SK-N-SH (cell line): Measurements from ENCODE around the gene ZDHHC19. TPM values are rescaled to one million over a fixed set of nuclear protein-coding genes. Genes with fewer than 3 reads are reported as not detected.
A peak's percentile ranks its signal among the peaks of the same experiment; 100 is the strongest.

Experiments
- CTCF ChIA-PET: fragments of 300-600, 350-600 bp; formaldehyde crosslinking; extraction: SDS; loops from one replicate; lab custom pipeline; 2021; lab: Yijun Ruan, JAX
- POLR2A ChIA-PET: fragments of 350-600 bp; sonication (Branson Sonifier 250); formaldehyde crosslinking; extraction: SDS; loops from one replicate; lab custom pipeline; 2020; ENCODE audit warnings: antibody characterized with exemption, inconsistent platforms; lab: Yijun Ruan, JAX
- DNase-seq: peaks from one replicate; pipeline ENCODE4 v3.0.0; 2012
- H2AFZ ChIP-seq: fragments of 200-600 bp; sonication (generic); 2 replicates; pipeline ENCODE4 v1.8.1; 2016; ENCODE audit warnings: antibody characterized with exemption, mild to moderate bottlenecking, low read depth
- H3F3A ChIP-seq: fragments of 200-600 bp; sonication (generic); replicated peaks from 2 replicates; pipeline ENCODE3; 2016; ENCODE audit warnings: antibody characterized with exemption, mild to moderate bottlenecking; ENCODE audit not compliant: insufficient read depth
- H3K27ac ChIP-seq, 2 experiments: fragments of 200-500 bp in 1 of 2; fragments of 200-600 bp in 1 of 2; sonication (Bioruptor generic) in 1 of 2; sonication (generic), shearing (Covaris generic) in 1 of 2; 2 replicates each; pipeline versions ENCODE4 v1.5.1 to v1.6.1; 2014 to 2016; ENCODE audit warnings: low read depth in 2 of 2, inconsistent platforms in 1 of 2, low read length in 1 of 2, mild to moderate bottlenecking in 1 of 2, mixed read lengths in 1 of 2
- H3K27me3 ChIP-seq: fragments of 200-600 bp; sonication (generic), shearing (Covaris generic); 2 replicates; pipeline ENCODE4 v1.6.1; 2016; ENCODE audit warnings: mixed run types; ENCODE audit not compliant: insufficient read depth
- H3K36me3 ChIP-seq, 2 experiments: fragments of 200-500 bp in 1 of 2; fragments of 200-600 bp in 1 of 2; sonication (Bioruptor generic) in 1 of 2; sonication (generic) in 1 of 2; replicated peaks in 1 of 2; 2 replicates each; pipeline versions ENCODE3 to v1.5.1; 2014 to 2016; ENCODE audit warnings: low read length in 1 of 2, mild to moderate bottlenecking in 1 of 2; ENCODE audit not compliant: insufficient read depth in 2 of 2, control insufficient read depth in 1 of 2
- H3K4me1 ChIP-seq, 2 experiments: fragments of 200-500 bp in 1 of 2; fragments of 200-600 bp in 1 of 2; sonication (Bioruptor generic) in 1 of 2; sonication (generic), shearing (Covaris generic) in 1 of 2; 2 replicates each; pipeline versions ENCODE4 v1.5.1 to v1.6.1; 2014 to 2016; ENCODE audit warnings: low read depth in 1 of 2, low read length in 1 of 2, mixed run types in 1 of 2; ENCODE audit not compliant: insufficient read depth in 2 of 2, control insufficient read depth in 1 of 2
- H3K4me2 ChIP-seq: fragments of 200-600 bp; sonication (generic), shearing (Covaris generic); 2 replicates; pipeline ENCODE4 v1.6.1; 2017; ENCODE audit warnings: mixed run types
- H3K4me3 ChIP-seq, 2 experiments: fragments of 200-500 bp in 1 of 2; fragments of 200-600 bp in 1 of 2; sonication (Bioruptor generic) in 1 of 2; sonication (generic), shearing (Covaris generic) in 1 of 2; 2 replicates each; pipeline versions ENCODE4 v1.5.1 to v1.8.1; 2014 to 2016; ENCODE audit warnings: low read depth in 2 of 2, inconsistent platforms in 1 of 2, low read length in 1 of 2, mild to moderate bottlenecking in 1 of 2, mixed read lengths in 1 of 2, moderate library complexity in 1 of 2
- H3K79me2 ChIP-seq: fragments of 200-600 bp; sonication (generic); 2 replicates; pipeline ENCODE4 v1.8.1; 2017; ENCODE audit warnings: mild to moderate bottlenecking; ENCODE audit not compliant: insufficient read depth
- H3K9ac ChIP-seq: fragments of 200-600 bp; sonication (generic); 2 replicates; pipeline ENCODE4 v1.6.1; 2017; ENCODE audit warnings: mixed run types
- H3K9me2 ChIP-seq: fragments of 200-600 bp; sonication (generic); 2 replicates; pipeline ENCODE4 v1.6.1; 2017; ENCODE audit warnings: mixed run types
- H3K9me3 ChIP-seq: fragments of 200-600 bp; sonication (generic); 2 replicates; pipeline ENCODE4 v1.6.1; 2017; ENCODE audit warnings: mixed run types, mild to moderate bottlenecking, moderate library complexity
- H4K20me1 ChIP-seq: fragments of 200-600 bp; sonication (generic); 2 replicates; pipeline ENCODE4 v1.6.1; 2017; ENCODE audit warnings: mild to moderate bottlenecking, mixed run types; ENCODE audit not compliant: insufficient read depth
- EP300 ChIP-seq, 2 experiments: IDR thresholded peaks; 2 replicates each; pipeline versions ENCODE4 v1.4.0 to v1.6.1; 2012; ENCODE audit warnings: borderline replicate concordance in 1 of 2, low read depth in 1 of 2, low read length in 1 of 2
- EZH2phosphoT487 ChIP-seq: fragments of 200-600 bp; sonication (generic); IDR thresholded peaks from 2 replicates; pipeline ENCODE4 v1.6.1; 2017; ENCODE audit warnings: low read depth, mixed run types, mild to moderate bottlenecking, antibody characterized with exemption, moderate library complexity, borderline replicate concordance
- FOSL2 ChIP-seq: IDR thresholded peaks from 2 replicates; pipeline ENCODE4 v1.4.0; 2012; ENCODE audit warnings: low read depth, mild to moderate bottlenecking, moderate library complexity, borderline replicate concordance
- FOXM1 ChIP-seq: IDR thresholded peaks from 2 replicates; pipeline ENCODE4 v1.4.0; 2012; ENCODE audit warnings: low read depth, mild to moderate bottlenecking
- JUND ChIP-seq: IDR thresholded peaks from 2 replicates; pipeline ENCODE4 v1.4.0; 2012
- NFIC ChIP-seq: IDR thresholded peaks from 2 replicates; pipeline ENCODE4 v1.4.0; 2012; ENCODE audit warnings: borderline replicate concordance
- POLR2AphosphoS5 ChIP-seq: IDR thresholded peaks from 2 replicates; pipeline ENCODE4 v1.6.1; 2012; ENCODE audit warnings: low read depth, low read length
- RCOR1 ChIP-seq: fragments of 150-350 bp; IDR thresholded peaks from 2 replicates; pipeline ENCODE4 v1.6.1; 2017; ENCODE audit warnings: antibody characterized with exemption, low read length
- RFX5 ChIP-seq: IDR thresholded peaks from 2 replicates; pipeline ENCODE4 v1.6.1; 2012; ENCODE audit warnings: mild to moderate bottlenecking, improper control_type of control experiment, low read length
- SIN3A ChIP-seq: IDR thresholded peaks from 2 replicates; pipeline ENCODE4 v1.6.1; 2012; ENCODE audit warnings: low read depth, mild to moderate bottlenecking, low read length, moderate library complexity, borderline replicate concordance
- WGBS: methylation state at CpG from one replicate; pipeline ENCODE4 v1.1.6; 2017; ENCODE audit warnings: low lambda C conversion rate; 5-methylcytosine and 5-hydroxymethylcytosine counted together
- polyA plus RNA-seq, 3 experiments: library from polyadenylated mRNA; depleted of rRNA; stranded (reverse); fragments of >200 nt; gene quantifications; 2 replicates each; pipeline ENCODE4 v1.2.3, GENCODE V29; 2012
- TF ChIP-seq, protein P1 (sequence below): fragments of 200-600 bp; sonication (generic); IDR thresholded peaks from 2 replicates; pipeline ENCODE4 v1.6.1; 2017; ENCODE audit warnings: antibody characterized with exemption, mild to moderate bottlenecking, moderate library complexity
- TF ChIP-seq, protein P2 (sequence below): IDR thresholded peaks from 2 replicates; pipeline ENCODE4 v1.6.1; 2012; ENCODE audit warnings: mild to moderate bottlenecking, low read depth, low read length, moderate library complexity
- TF ChIP-seq, protein P3 (sequence below): fragments of 150-350 bp; IDR thresholded peaks from 2 replicates; pipeline ENCODE4 v1.6.1; 2016; ENCODE audit warnings: mild to moderate bottlenecking, low read depth, low read length
- TF ChIP-seq, protein P4 (sequence below): IDR thresholded peaks from 2 replicates; pipeline ENCODE4 v1.4.0; 2012; ENCODE audit warnings: low read depth, borderline replicate concordance

Gene ZDHHC19
- polyA plus RNA-seq, 1 of the 3 experiments (the other 2 are of a cell fraction), result not detected

DNA sequence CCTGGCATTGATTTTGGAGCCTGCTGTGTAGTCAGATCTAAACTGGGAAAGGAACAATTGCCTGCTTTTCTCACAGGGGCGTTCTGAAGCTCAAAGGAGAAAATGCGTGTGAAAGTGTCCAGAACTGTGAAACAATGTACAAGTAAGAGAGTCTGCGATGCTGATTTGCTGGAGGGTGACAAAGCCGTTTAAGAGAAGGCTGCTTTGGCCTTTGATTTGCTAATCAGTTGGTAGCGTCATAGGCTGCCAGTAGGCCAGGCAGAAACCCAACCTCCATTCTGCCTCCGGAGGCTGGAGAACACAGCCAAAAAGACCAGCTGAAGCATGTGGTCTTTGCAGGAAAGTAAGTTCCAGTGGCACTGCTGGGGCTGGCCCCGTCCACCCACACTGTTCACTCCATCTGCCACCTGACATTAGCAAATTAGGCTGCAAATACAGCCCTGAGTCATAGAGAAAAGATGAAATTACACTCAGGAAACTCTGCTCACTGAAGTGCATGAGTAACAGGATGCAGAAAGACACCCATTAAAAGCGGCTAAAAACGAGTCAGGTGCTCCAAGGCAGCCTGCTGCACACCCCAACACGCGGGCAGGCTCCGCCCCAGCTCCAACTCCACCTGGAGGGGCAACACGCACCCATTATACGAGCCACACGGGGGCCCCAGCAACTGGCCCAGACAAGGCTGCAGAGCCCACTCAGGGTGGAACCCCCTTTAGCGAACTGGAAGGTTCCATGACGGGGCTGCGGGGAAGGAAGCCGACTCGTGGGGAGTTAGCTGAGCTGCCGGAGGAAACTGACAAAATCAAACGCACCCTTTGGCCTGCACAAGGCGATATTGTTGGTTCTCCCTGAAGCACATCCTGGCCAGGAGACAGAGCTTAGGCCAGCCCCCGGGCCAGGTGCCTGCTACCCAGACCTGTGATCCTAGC lies 31.6 kb downstream of the ZDHHC19 start:
- H4K20me1 ChIP-seq, result no peaks in the 10 kb centered on the region
- H3K79me2 ChIP-seq, result no peaks in the 10 kb centered on the region
- H3K9me3 ChIP-seq, result no peaks in the 10 kb centered on the region
- no peaks in the 10 kb centered on the region for H3K27me3 ChIP-seq
- no peak overlapping the region for H3K4me3 ChIP-seq
- no peaks in the 10 kb centered on the region for H3K9me2 ChIP-seq
- no peak overlapping the region for H3K27ac ChIP-seq
- H2AFZ ChIP-seq, result no peak overlapping the region
- no peak overlapping the region for H3K4me2 ChIP-seq
- ChIA-PET POLR2A (no interaction called here), CTCF (interaction anchor here (0.6 to 1.8 kb wide), 7 partner anchors 8 to 106 kb away, joined by 3 to 4 read pairs (median 3); no protein-coding TSS in a partner anchor)
- H3F3A ChIP-seq, result no peaks in the 10 kb centered on the region
- peak; percentile 36 for DNase-seq
- no peaks in the 10 kb centered on the region for H3K36me3 ChIP-seq
- WGBS, result 66% methylated on average over 20 of the region's 24 CpGs
- no peak for TF ChIP-seq JUND
- no peak for TF ChIP-seq FOXM1
- TF ChIP-seq, protein P1, sequence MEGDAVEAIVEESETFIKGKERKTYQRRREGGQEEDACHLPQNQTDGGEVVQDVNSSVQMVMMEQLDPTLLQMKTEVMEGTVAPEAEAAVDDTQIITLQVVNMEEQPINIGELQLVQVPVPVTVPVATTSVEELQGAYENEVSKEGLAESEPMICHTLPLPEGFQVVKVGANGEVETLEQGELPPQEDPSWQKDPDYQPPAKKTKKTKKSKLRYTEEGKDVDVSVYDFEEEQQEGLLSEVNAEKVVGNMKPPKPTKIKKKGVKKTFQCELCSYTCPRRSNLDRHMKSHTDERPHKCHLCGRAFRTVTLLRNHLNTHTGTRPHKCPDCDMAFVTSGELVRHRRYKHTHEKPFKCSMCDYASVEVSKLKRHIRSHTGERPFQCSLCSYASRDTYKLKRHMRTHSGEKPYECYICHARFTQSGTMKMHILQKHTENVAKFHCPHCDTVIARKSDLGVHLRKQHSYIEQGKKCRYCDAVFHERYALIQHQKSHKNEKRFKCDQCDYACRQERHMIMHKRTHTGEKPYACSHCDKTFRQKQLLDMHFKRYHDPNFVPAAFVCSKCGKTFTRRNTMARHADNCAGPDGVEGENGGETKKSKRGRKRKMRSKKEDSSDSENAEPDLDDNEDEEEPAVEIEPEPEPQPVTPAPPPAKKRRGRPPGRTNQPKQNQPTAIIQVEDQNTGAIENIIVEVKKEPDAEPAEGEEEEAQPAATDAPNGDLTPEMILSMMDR, result no peak
- no peak for TF ChIP-seq NFIC
- no peak for TF ChIP-seq EZH2phosphoT487
- TF ChIP-seq, protein P2, sequence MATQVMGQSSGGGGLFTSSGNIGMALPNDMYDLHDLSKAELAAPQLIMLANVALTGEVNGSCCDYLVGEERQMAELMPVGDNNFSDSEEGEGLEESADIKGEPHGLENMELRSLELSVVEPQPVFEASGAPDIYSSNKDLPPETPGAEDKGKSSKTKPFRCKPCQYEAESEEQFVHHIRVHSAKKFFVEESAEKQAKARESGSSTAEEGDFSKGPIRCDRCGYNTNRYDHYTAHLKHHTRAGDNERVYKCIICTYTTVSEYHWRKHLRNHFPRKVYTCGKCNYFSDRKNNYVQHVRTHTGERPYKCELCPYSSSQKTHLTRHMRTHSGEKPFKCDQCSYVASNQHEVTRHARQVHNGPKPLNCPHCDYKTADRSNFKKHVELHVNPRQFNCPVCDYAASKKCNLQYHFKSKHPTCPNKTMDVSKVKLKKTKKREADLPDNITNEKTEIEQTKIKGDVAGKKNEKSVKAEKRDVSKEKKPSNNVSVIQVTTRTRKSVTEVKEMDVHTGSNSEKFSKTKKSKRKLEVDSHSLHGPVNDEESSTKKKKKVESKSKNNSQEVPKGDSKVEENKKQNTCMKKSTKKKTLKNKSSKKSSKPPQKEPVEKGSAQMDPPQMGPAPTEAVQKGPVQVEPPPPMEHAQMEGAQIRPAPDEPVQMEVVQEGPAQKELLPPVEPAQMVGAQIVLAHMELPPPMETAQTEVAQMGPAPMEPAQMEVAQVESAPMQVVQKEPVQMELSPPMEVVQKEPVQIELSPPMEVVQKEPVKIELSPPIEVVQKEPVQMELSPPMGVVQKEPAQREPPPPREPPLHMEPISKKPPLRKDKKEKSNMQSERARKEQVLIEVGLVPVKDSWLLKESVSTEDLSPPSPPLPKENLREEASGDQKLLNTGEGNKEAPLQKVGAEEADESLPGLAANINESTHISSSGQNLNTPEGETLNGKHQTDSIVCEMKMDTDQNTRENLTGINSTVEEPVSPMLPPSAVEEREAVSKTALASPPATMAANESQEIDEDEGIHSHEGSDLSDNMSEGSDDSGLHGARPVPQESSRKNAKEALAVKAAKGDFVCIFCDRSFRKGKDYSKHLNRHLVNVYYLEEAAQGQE, result no peak
- no peak for TF ChIP-seq RCOR1
- TF ChIP-seq SIN3A, result no peak
- no peak for TF ChIP-seq POLR2AphosphoS5
- no peak for TF ChIP-seq RFX5
- TF ChIP-seq, protein P3, sequence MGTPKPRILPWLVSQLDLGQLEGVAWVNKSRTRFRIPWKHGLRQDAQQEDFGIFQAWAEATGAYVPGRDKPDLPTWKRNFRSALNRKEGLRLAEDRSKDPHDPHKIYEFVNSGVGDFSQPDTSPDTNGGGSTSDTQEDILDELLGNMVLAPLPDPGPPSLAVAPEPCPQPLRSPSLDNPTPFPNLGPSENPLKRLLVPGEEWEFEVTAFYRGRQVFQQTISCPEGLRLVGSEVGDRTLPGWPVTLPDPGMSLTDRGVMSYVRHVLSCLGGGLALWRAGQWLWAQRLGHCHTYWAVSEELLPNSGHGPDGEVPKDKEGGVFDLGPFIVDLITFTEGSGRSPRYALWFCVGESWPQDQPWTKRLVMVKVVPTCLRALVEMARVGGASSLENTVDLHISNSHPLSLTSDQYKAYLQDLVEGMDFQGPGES, result no peak
- TF ChIP-seq, protein P4, sequence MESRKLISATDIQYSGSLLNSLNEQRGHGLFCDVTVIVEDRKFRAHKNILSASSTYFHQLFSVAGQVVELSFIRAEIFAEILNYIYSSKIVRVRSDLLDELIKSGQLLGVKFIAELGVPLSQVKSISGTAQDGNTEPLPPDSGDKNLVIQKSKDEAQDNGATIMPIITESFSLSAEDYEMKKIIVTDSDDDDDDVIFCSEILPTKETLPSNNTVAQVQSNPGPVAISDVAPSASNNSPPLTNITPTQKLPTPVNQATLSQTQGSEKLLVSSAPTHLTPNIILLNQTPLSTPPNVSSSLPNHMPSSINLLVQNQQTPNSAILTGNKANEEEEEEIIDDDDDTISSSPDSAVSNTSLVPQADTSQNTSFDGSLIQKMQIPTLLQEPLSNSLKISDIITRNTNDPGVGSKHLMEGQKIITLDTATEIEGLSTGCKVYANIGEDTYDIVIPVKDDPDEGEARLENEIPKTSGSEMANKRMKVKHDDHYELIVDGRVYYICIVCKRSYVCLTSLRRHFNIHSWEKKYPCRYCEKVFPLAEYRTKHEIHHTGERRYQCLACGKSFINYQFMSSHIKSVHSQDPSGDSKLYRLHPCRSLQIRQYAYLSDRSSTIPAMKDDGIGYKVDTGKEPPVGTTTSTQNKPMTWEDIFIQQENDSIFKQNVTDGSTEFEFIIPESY, result no peak
- TF ChIP-seq EP300 (IDR thresholded peaks at IDR 0.05; ENCODE audit: borderline replicate concordance in 1 of 2, low read depth in 1 of 2, low read length in 1 of 2), result no peak
- TF ChIP-seq FOSL2, result no peak
- peaks cover 0 to 10% of the 10 kb centered on the region in 2 experiments; a peak in 2 of 4 replicates for H3K4me1 ChIP-seq
- no peak overlapping the region for H3K9ac ChIP-seq
